ENCODE data around the gene EZH1. TPM values are rescaled to one million over a fixed set of nuclear protein-coding genes. Genes with fewer than 3 reads are reported as not detected.
"Not testable (repeated sequence)": the region's sequence is repeated elsewhere in the genome, so short reads cannot be mapped to it uniquely, and the experiment has no call there.

The EZH1 gene
- total RNA-seq, 1 donor from 2014 or later: 20.0 TPM

GRCh38 chr17:42673266-42673884 is 71.5 kb downstream of the EZH1 start:
- DNase-seq (ENCODE audit: extremely low read depth, low read depth, low spot score): no peak

- DNase-seq (ENCODE audit: extremely low read depth, low read depth, low spot score): no peak
Measured at GRCh38 chr17:42672038-42672437, 72.8 kb downstream of the EZH1 start.

- DNase-seq (ENCODE audit: extremely low read depth, low read depth, low spot score): no peak
Measured at GRCh38 chr17:42670789-42671657, 73.8 kb downstream of the EZH1 start.

GRCh38 chr17:42669977-42670788 is 74.7 kb downstream of the EZH1 start:
- DNase-seq (ENCODE audit: extremely low read depth, low read depth, low spot score): no peak

- DNase-seq (ENCODE audit: extremely low read depth, low read depth, low spot score): no peak
Measured at GRCh38 chr17:42669705-42669976, 75.2 kb downstream of the EZH1 start.

- no peak for DNase-seq (ENCODE audit: extremely low read depth, low read depth, low spot score)
Measured at GRCh38 chr17:42667088-42667951, 77.5 kb downstream of the EZH1 start.

GRCh38 chr17:42666126-42666525 is 78.7 kb downstream of the EZH1 start:
- DNase-seq (ENCODE audit: extremely low read depth, low read depth, low spot score): not testable (repeated sequence)

GRCh38 chr17:42665581-42666001 is 79.2 kb downstream of the EZH1 start:
- no peak for DNase-seq (ENCODE audit: extremely low read depth, low read depth, low spot score)

GRCh38 chr17:42660692-42661345 is 84.0 kb downstream of the EZH1 start:
- DNase-seq (ENCODE audit: extremely low read depth, low read depth, low spot score): no peak

- DNase-seq (ENCODE audit: extremely low read depth, low read depth, low spot score): not testable (repeated sequence)
Measured at GRCh38 chr17:42659932-42660274, 84.9 kb downstream of the EZH1 start.

- no peak for DNase-seq (ENCODE audit: extremely low read depth, low read depth, low spot score)
Measured at GRCh38 chr17:42659079-42659931, 85.5 kb downstream of the EZH1 start, which contains the start of gene TUBG2. TUBG2 (plus strand) TSS chr17:42659284; CDS start chr17:42659504, 220 bp downstream.

- no peak for DNase-seq (ENCODE audit: extremely low read depth, low read depth, low spot score)
Measured at GRCh38 chr17:42657824-42658588, 86.8 kb downstream of the EZH1 start.

GRCh38 chr17:42655528-42655927 is 89.3 kb downstream of the EZH1 start:
- no peak for DNase-seq (ENCODE audit: extremely low read depth, low read depth, low spot score)

- no peak for DNase-seq (ENCODE audit: extremely low read depth, low read depth, low spot score)
Measured at GRCh38 chr17:42653179-42654124, 91.4 kb downstream of the EZH1 start.

GRCh38 chr17:42651392-42651791 is 93.4 kb downstream of the EZH1 start:
- DNase-seq (ENCODE audit: extremely low read depth, low read depth, low spot score): no peak

All from glomerular endothelial cell (primary cell).